CD4-positive, alpha-beta memory T cell (primary cell): ENCODE results near the gene RBM14. TPM values are rescaled to one million over a fixed set of nuclear protein-coding genes. Genes with fewer than 3 reads are reported as not detected.
"Not testable (repeated sequence)": the region's sequence is repeated elsewhere in the genome, so short reads cannot be mapped to it uniquely, and the experiment has no call there.

Experiments
- CTCF ChIA-PET: fragments of 350-600 bp; sonication (Branson Sonifier 250); formaldehyde crosslinking; loops from one replicate; lab custom pipeline; 2021; ENCODE audit warnings: inconsistent platforms; ENCODE audit not compliant: partially characterized antibody; lab: Charles Lee
- POLR2A ChIA-PET: fragments of 350-600 bp; sonication (Branson Sonifier 250); formaldehyde crosslinking; loops from one replicate; lab custom pipeline; 2021; ENCODE audit not compliant: partially characterized antibody; lab: Charles Lee
- DNase-seq, 5 donors: peaks; one replicate each; pipeline versions ENCODE4 v3.0.0 to v3.0.0-alpha.2; 2020 to 2022; ENCODE audit warnings: mixed read lengths in 1 of 5
- H3K27ac ChIP-seq: one replicate; pipeline ENCODE4 v1.7.0; 2013; ENCODE audit warnings: low read depth, low read length
- H3K27me3 ChIP-seq: 2 replicates; pipeline ENCODE4 v1.7.0; 2013; ENCODE audit warnings: mild to moderate bottlenecking, low read length, moderate library complexity; ENCODE audit not compliant: insufficient read depth
- H3K36me3 ChIP-seq: 2 replicates; pipeline ENCODE4 v1.7.0; 2013; ENCODE audit warnings: mild to moderate bottlenecking, low read length, moderate library complexity; ENCODE audit not compliant: insufficient read depth
- H3K4me1 ChIP-seq: 2 replicates; pipeline ENCODE4 v1.7.0; 2013; ENCODE audit warnings: mild to moderate bottlenecking, low read length, moderate library complexity; ENCODE audit not compliant: insufficient read depth
- H3K4me3 ChIP-seq, 2 donors: one replicate each; pipeline ENCODE4 v1.7.0; 2013; ENCODE audit warnings: low read length in 2 of 2, mild to moderate bottlenecking in 1 of 2
- H3K9me3 ChIP-seq, 2 donors: one replicate each; pipeline ENCODE4 v1.7.0; 2013; ENCODE audit warnings: low read length in 2 of 2, control low read depth in 1 of 2; ENCODE audit not compliant: control insufficient read depth in 1 of 2
- H3K27ac Mint-ChIP-seq, 7 donors: one replicate each; pipeline ENCODE4 v1.8.0; 2020 to 2021; ENCODE audit warnings: mixed read lengths in 7 of 7, mild to moderate bottlenecking in 6 of 7, inconsistent platforms in 3 of 7, moderate library complexity in 3 of 7
- H3K27me3 Mint-ChIP-seq, 2 donors: one replicate each; pipeline ENCODE4 v1.8.0; 2020 to 2021; ENCODE audit warnings: mixed read lengths in 2 of 2
- H3K36me3 Mint-ChIP-seq, 2 donors: one replicate each; pipeline ENCODE4 v1.8.0; 2020 to 2021; ENCODE audit warnings: mixed read lengths in 2 of 2, inconsistent platforms in 1 of 2, mild to moderate bottlenecking in 1 of 2
- H3K4me1 Mint-ChIP-seq, 4 donors: one replicate each; pipeline ENCODE4 v1.8.0; 2020 to 2021; ENCODE audit warnings: mixed read lengths in 4 of 4, mild to moderate bottlenecking in 1 of 4
- H3K4me3 Mint-ChIP-seq, 8 donors: one replicate each; pipeline ENCODE4 v1.8.0; 2020 to 2021; ENCODE audit warnings: mixed read lengths in 8 of 8, mild to moderate bottlenecking in 7 of 8, moderate library complexity in 6 of 8, inconsistent platforms in 3 of 8
- H3K9me3 Mint-ChIP-seq, 8 donors: one replicate each; pipeline ENCODE4 v1.8.0; 2020 to 2021; ENCODE audit warnings: mixed read lengths in 8 of 8, mild to moderate bottlenecking in 5 of 8, inconsistent platforms in 3 of 8, moderate library complexity in 1 of 8
- intact Hi-C: fragments of 100-400 bp; cut with micrococcal nuclease; formaldehyde crosslinking; loops from one replicate; pipeline ENCODE4 v1.15.1; 2023
- polyA plus RNA-seq, 2 donors: library from polyadenylated mRNA; unstranded; fragments of 300-500 nt; fragmentation: Illumina TruSeq; gene quantifications; one replicate each; pipeline ENCODE4 v1.2.3, GENCODE V29; 2021
- total RNA-seq, 2 experiments: library from RNA; stranded (reverse); gene quantifications; one replicate each; pipeline ENCODE4 v1.2.3, GENCODE V29; 2021

Gene RBM14
- total and polyA plus RNA-seq, 4 experiments from 2014 or later: 66.2 to 196 (median 118) TPM

GRCh38 chr11:66570850-66571180 lies 45.6 kb upstream of the RBM14 start:
- peak overlapping the region in 1 of 8 donors; percentile 15 for H3K4me3 Mint-ChIP-seq
- intact Hi-C loops: no loop called here
- H3K27me3 Mint-ChIP-seq: peaks cover 4 to 9% of the 10 kb centered on the region in 2 donors
- Histone ChIP-seq H3K9me3 (no peaks in the 10 kb centered on the region), H3K27me3 (no peaks in the 10 kb centered on the region), H3K4me3 (no peak overlapping the region), H3K27ac (no peak overlapping the region), H3K36me3 (no peaks in the 10 kb centered on the region), H3K4me1 (peaks cover 7% of the 10 kb centered on the region)
- peaks cover 0 to 1% (median 0%) of the 10 kb centered on the region in 8 donors for H3K9me3 Mint-ChIP-seq
- H3K4me1 Mint-ChIP-seq: peaks cover 2 to 13% (median 6%) of the 10 kb centered on the region in 4 donors
- POLR2A ChIA-PET: no interaction called here
- H3K36me3 Mint-ChIP-seq: no peaks in the 10 kb centered on the region
- H3K27ac Mint-ChIP-seq: no peak overlapping the region
- CTCF ChIA-PET: no interaction called here
- DNase-seq: no peak

- Mint-ChIP-seq H3K27me3 (peaks cover 0 to 7% of the 10 kb centered on the region in 2 donors), H3K9me3 (peaks cover 0 to 10% (median 6%) of the 10 kb centered on the region in 8 donors), H3K27ac (peak overlapping the region in 3 of 7 donors; percentile 9 to 68 (median 25)), H3K4me1 (peaks cover 0 to 12% (median 6%) of the 10 kb centered on the region in 4 donors), H3K4me3 (peak overlapping the region in 2 of 8 donors; percentile 33 to 47), H3K36me3 (no peaks in the 10 kb centered on the region)
- ChIA-PET POLR2A (interaction anchor here (0.9 to 5.2 kb wide), 5 partner anchors 13 to 99 kb away, joined by 3 to 75 read pairs (median 4); partner anchors contain the start of genes RBM14, RBM4B and ZDHHC24), CTCF (interaction anchor here (0.9 to 7.2 kb wide), 12 partner anchors 10 to 107 kb away, joined by 3 to 268 read pairs (median 5); partner anchors contain the start of genes ACTN3, CCDC87, CCS and CTSF)
- peaks cover 5% of the 10 kb centered on the region for H3K4me1 ChIP-seq
- DNase-seq: peak; percentile 64 to 72 (median 68)
- intact Hi-C loops: loop anchor here (1.0 kb wide), 4 partner anchors 40 to 255 kb away; no protein-coding TSS in a partner anchor
- H3K4me3 ChIP-seq: no peak overlapping the region
- H3K27me3 ChIP-seq: no peaks in the 10 kb centered on the region
- no peak overlapping the region for H3K27ac ChIP-seq
- H3K36me3 ChIP-seq: no peaks in the 10 kb centered on the region
- no peaks in the 10 kb centered on the region for H3K9me3 ChIP-seq
These were observed 37.3 kb upstream of the RBM14 start for GRCh38 chr11:66579017-66579606.

GRCh38 chr11:66580803-66581202 lies 35.6 kb upstream of the RBM14 start:
- H3K4me1 Mint-ChIP-seq: peaks cover 0 to 12% (median 6%) of the 10 kb centered on the region in 4 donors

GRCh38 chr11:66581261-66581660 lies 35.2 kb upstream of the RBM14 start:
- H3K27ac ChIP-seq: no peak overlapping the region
- POLR2A ChIA-PET: interaction anchor here (1.0 to 5.2 kb wide), 4 partner anchors 12 to 96 kb away, joined by 3 to 75 read pairs (median 6); partner anchors contain the start of genes CCDC87, CCS, RBM14 and RBM4
- H3K27ac Mint-ChIP-seq: no peak overlapping the region

More at GRCh38 chr11:66580803-66581202, 35.6 kb upstream of the RBM14 start:
- Mint-ChIP-seq H3K36me3 (no peaks in the 10 kb centered on the region), H3K27me3 (peaks cover 0 to 2% of the 10 kb centered on the region in 2 donors), H3K9me3 (peaks cover 0 to 10% (median 6%) of the 10 kb centered on the region in 8 donors), H3K27ac (no peak overlapping the region), H3K4me3 (no peak overlapping the region)
- no peaks in the 10 kb centered on the region for H3K9me3 ChIP-seq
- H3K4me1 ChIP-seq: peaks cover 5% of the 10 kb centered on the region
- H3K27ac ChIP-seq: no peak overlapping the region
- no peak overlapping the region for H3K4me3 ChIP-seq
- ChIA-PET POLR2A (interaction anchor here (1.0 to 5.2 kb wide), 4 partner anchors 13 to 97 kb away, joined by 3 to 75 read pairs (median 6); partner anchors contain the start of genes CCDC87, CCS, RBM14 and RBM4), CTCF (interaction anchor here (0.8 to 7.2 kb wide), 7 partner anchors 11 to 181 kb away, joined by 3 to 268 read pairs (median 4); partner anchors contain the start of genes ACTN3, CCDC87, CCS and RBM4B)
- H3K27me3 ChIP-seq: no peaks in the 10 kb centered on the region
- DNase-seq: no peak
- H3K36me3 ChIP-seq: no peaks in the 10 kb centered on the region
- intact Hi-C loops: no loop called here

GRCh38 chr11:66582565-66583147 lies 33.8 kb upstream of the RBM14 start:
- intact Hi-C loops, DNase-seq, H3K27me3 Mint-ChIP-seq, H3K4me1 ChIP-seq, H3K27ac Mint-ChIP-seq, H3K4me3 ChIP-seq, H3K27me3 ChIP-seq, H3K36me3 ChIP-seq, H3K9me3 ChIP-seq, H3K4me3 Mint-ChIP-seq, H3K9me3 Mint-ChIP-seq, H3K36me3 Mint-ChIP-seq, H3K27ac ChIP-seq, POLR2A ChIA-PET: not testable (repeated sequence)
- H3K4me1 Mint-ChIP-seq: peaks cover 0 to 12% (median 6%) of the 10 kb centered on the region in 4 donors
- CTCF ChIA-PET: interaction anchor here (1.6 to 7.2 kb wide), 2 partner anchors 9 to 97 kb away, joined by 5 to 268 read pairs; partner anchors contain the start of gene RBM4B

More at GRCh38 chr11:66581261-66581660, 35.2 kb upstream of the RBM14 start:
- no peaks in the 10 kb centered on the region for H3K36me3 ChIP-seq
- H3K4me1 Mint-ChIP-seq: peaks cover 0 to 12% (median 6%) of the 10 kb centered on the region in 4 donors
- CTCF ChIA-PET: interaction anchor here (0.8 to 7.2 kb wide), 6 partner anchors 10 to 180 kb away, joined by 3 to 268 read pairs (median 8); partner anchors contain the start of genes ACTN3, CCDC87, CCS and RBM4B
- intact Hi-C loops: no loop called here
- H3K27me3 Mint-ChIP-seq: peaks cover 0 to 2% of the 10 kb centered on the region in 2 donors
- peaks cover 5% of the 10 kb centered on the region for H3K4me1 ChIP-seq
- no peak for DNase-seq
- H3K27me3 ChIP-seq: no peaks in the 10 kb centered on the region
- no peak overlapping the region for H3K4me3 Mint-ChIP-seq
- no peaks in the 10 kb centered on the region for H3K36me3 Mint-ChIP-seq
- no peak overlapping the region for H3K4me3 ChIP-seq
- H3K9me3 Mint-ChIP-seq: peaks cover 0 to 10% (median 6%) of the 10 kb centered on the region in 8 donors
- H3K9me3 ChIP-seq: no peaks in the 10 kb centered on the region

GRCh38 chr11:66585447-66585846 lies 31.0 kb upstream of the RBM14 start:
- H3K4me3 Mint-ChIP-seq, H3K36me3 ChIP-seq, DNase-seq, intact Hi-C loops, H3K4me3 ChIP-seq, H3K36me3 Mint-ChIP-seq, H3K27ac ChIP-seq, H3K9me3 ChIP-seq, H3K27ac Mint-ChIP-seq, H3K4me1 Mint-ChIP-seq, H3K9me3 Mint-ChIP-seq, H3K4me1 ChIP-seq, H3K27me3 ChIP-seq, H3K27me3 Mint-ChIP-seq: not testable (repeated sequence)
- CTCF ChIA-PET: interaction anchor here (1.0 to 1.2 kb wide), 2 partner anchors 52 to 93 kb away, joined by 3 to 4 read pairs; partner anchors contain the start of gene RBM4B
- POLR2A ChIA-PET: interaction anchor here (0.8 kb wide), 1 partner anchor 93 kb away, joined by 3 read pairs; no protein-coding TSS in a partner anchor
